ENCODE measurements around the gene NBPF3. TPM values are rescaled to one million over a fixed set of nuclear protein-coding genes. Genes with fewer than 3 reads are reported as not detected.
"Not testable (repeated sequence)": the region's sequence is repeated elsewhere in the genome, so short reads cannot be mapped to it uniquely, and the experiment has no call there.

NBPF3 gene
- total and polyA plus RNA-seq, 4 donors: 2.6 to 6.6 (median 4.7) TPM

DNA sequence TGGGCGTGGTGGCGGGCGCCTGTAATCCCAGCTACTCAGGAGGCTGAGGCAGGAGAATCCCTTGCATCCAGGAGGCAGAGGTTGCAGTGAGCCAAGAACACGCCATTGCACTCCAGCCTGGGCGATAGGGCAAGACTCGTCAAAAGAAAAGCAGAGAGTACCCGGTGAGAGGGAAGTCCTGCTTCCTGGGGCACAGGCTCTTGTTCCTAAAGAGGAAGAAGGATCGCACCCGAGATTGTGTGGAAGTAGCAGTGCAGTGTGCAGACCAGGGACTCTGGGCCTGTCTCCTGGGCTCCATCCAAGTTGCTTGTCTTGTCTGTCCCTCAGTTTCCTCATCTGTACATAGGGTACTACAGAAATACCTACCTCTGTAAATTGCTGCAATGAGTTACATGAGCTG is 29.6 kb downstream of the NBPF3 start:
- Histone ChIP-seq H3K4me3 (ENCODE audit: low read length in 2 of 2) (no peak overlapping the region), H3K27me3 (ENCODE audit: control insufficient read depth in 1 of 2, insufficient read depth in 2 of 2, low read length in 1 of 2) (no peaks in the 10 kb centered on the region), H3K27ac (ENCODE audit: low read depth in 1 of 2, low read length in 2 of 2) (no peak overlapping the region), H3K4me1 (ENCODE audit: control insufficient read depth in 1 of 2, insufficient read depth in 2 of 2, low read length in 2 of 2) (no peaks in the 10 kb centered on the region), H3K9me3 (ENCODE audit: control insufficient read depth, low read length) (no peaks in the 10 kb centered on the region), H3K36me3 (ENCODE audit: control insufficient read depth in 1 of 2, insufficient read depth in 2 of 2, low read length in 1 of 2) (peaks cover 0 to 2% of the 10 kb centered on the region in 2 donors)
- ATAC-seq (ENCODE audit: low FRiP score) (no peak), DNase-seq (no peak)
- intact Hi-C loops (cut with DNase I): no loop called here
- 94 to 95% methylated on average over 9 of the region's 9 CpGs for WGBS, 2 donors

DNA sequence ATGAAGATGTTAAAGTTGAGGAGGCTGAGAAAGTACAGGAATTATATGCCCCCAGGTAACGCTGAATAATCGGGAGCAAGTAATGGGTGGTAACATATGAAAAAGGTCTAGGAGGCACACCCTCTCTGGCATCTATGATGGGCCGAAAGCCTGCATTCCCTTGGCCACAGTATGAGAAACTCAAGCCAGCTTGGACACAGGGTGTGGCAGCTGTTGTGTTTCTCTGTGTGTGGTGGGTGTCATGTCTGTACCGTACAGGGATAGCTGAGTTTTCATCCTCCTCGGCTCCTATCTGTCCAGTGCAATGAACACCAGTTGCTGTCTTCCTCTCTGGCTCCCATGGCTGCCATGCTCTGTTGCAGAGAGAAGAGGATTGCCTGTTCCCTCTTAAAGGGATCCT is 32.9 kb downstream of the NBPF3 start:
- WGBS, 2 donors: 87 to 96% methylated on average over 5 of the region's 5 CpGs
- H3K36me3 ChIP-seq (ENCODE audit: control insufficient read depth in 1 of 2, insufficient read depth in 2 of 2, low read length in 1 of 2): peaks cover 0 to 2% of the 10 kb centered on the region in 2 donors
- H3K4me3 ChIP-seq (ENCODE audit: low read length in 2 of 2): no peak overlapping the region
- DNase-seq (no peak), ATAC-seq (ENCODE audit: low FRiP score) (no peak)
- intact Hi-C loops (cut with DNase I): no loop called here
- H3K27me3 ChIP-seq (ENCODE audit: control insufficient read depth in 1 of 2, insufficient read depth in 2 of 2, low read length in 1 of 2): no peaks in the 10 kb centered on the region
- no peaks in the 10 kb centered on the region for H3K9me3 ChIP-seq (ENCODE audit: control insufficient read depth, low read length)
- H3K4me1 ChIP-seq (ENCODE audit: control insufficient read depth in 1 of 2, insufficient read depth in 2 of 2, low read length in 2 of 2): no peaks in the 10 kb centered on the region
- H3K27ac ChIP-seq (ENCODE audit: low read depth in 1 of 2, low read length in 2 of 2): no peak overlapping the region

DNA sequence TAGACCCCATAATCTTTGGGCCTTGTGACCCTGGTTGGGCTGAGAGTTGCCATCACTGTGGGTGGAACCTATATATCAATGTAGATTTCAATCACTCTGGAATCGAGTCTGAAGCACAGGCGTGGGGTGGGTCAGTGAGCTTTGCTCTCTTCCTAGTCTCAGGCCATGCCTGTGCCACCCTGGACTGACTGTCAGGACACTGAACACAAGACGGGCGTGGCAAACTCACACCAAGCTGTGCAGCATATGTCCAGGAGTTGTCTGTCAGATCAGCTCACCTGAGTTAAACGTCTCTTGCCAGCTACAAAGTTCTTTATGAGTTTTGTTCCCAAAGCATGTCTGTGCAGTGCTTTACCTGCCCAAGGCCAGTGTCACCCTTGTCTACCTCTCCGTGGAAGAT is 38.4 kb downstream of the NBPF3 start:
- no peaks in the 10 kb centered on the region for H3K9me3 ChIP-seq (ENCODE audit: control insufficient read depth, low read length)
- H3K27me3 ChIP-seq (ENCODE audit: control insufficient read depth in 1 of 2, insufficient read depth in 2 of 2, low read length in 1 of 2): no peaks in the 10 kb centered on the region
- no peak for ATAC-seq (ENCODE audit: low FRiP score)
- no peaks in the 10 kb centered on the region for H3K36me3 ChIP-seq (ENCODE audit: control insufficient read depth in 1 of 2, insufficient read depth in 2 of 2, low read length in 1 of 2)
- H3K27ac ChIP-seq (ENCODE audit: low read depth in 1 of 2, low read length in 2 of 2): no peak overlapping the region
- H3K4me3 ChIP-seq (ENCODE audit: low read length in 2 of 2): no peak overlapping the region
- WGBS, 2 donors: 84 to 90% methylated on average over 6 of the region's 6 CpGs
- DNase-seq: no peak
- intact Hi-C loops (cut with DNase I): no loop called here
- no peaks in the 10 kb centered on the region for H3K4me1 ChIP-seq (ENCODE audit: control insufficient read depth in 1 of 2, insufficient read depth in 2 of 2, low read length in 2 of 2)

DNA sequence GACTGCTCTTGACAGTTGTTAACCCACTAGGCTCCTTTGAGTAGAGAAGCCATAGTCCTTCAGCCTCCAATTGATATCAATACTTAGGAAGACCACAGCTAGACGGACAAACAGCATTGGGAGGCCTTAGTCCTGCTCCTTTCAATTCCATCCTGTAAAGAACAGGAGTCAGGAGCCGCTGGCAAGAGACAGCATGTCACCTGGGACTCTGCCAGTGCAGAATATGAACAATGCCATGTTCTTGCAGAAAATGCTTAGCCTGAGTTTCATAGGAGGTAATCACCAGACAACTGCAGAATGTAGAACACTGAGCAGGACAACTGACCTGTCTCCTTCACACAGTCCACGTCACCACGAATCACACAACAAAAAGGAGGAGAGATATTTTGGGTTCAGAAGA is 43.9 kb downstream of the NBPF3 start:
- ATAC-seq (ENCODE audit: low FRiP score); H3K27ac ChIP-seq (ENCODE audit: low read depth in 1 of 2, low read length in 2 of 2); DNase-seq; H3K9me3 ChIP-seq (ENCODE audit: control insufficient read depth, low read length); intact Hi-C loops (cut with DNase I); H3K4me1 ChIP-seq (ENCODE audit: control insufficient read depth in 1 of 2, insufficient read depth in 2 of 2, low read length in 2 of 2); H3K36me3 ChIP-seq (ENCODE audit: control insufficient read depth in 1 of 2, insufficient read depth in 2 of 2, low read length in 1 of 2); H3K4me3 ChIP-seq (ENCODE audit: low read length in 2 of 2); H3K27me3 ChIP-seq (ENCODE audit: control insufficient read depth in 1 of 2, insufficient read depth in 2 of 2, low read length in 1 of 2): not testable (repeated sequence)
- WGBS, 2 donors: 94 to 95% methylated on average over 4 of the region's 4 CpGs

DNA sequence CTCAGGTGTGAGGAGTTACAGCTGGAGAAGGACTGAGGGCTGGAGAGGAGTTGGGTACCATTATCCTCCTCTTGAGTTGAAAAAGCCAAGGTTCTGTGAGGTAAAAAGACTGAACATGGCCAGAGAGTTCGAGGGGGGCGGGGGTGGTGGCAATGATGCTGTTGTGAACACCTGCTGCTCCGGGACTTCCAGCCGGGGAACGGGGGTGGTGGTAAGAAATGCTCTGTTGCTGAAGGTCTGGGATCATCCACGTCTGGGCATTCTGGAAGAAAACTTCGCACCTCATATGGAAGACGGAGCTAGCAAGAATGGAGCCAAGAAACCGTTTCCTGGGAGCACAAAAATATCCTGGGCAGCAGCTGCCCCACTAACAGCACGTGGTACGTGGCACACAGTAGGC is 49.2 kb downstream of the NBPF3 start:
- no peaks in the 10 kb centered on the region for H3K4me1 ChIP-seq (ENCODE audit: control insufficient read depth in 1 of 2, insufficient read depth in 2 of 2, low read length in 2 of 2)
- H3K36me3 ChIP-seq (ENCODE audit: control insufficient read depth in 1 of 2, insufficient read depth in 2 of 2, low read length in 1 of 2): no peaks in the 10 kb centered on the region
- 78 to 87% methylated on average over 11 of the region's 11 CpGs for WGBS, 2 donors
- ATAC-seq (ENCODE audit: low FRiP score): no peak
- DNase-seq: no peak
- no peaks in the 10 kb centered on the region for H3K9me3 ChIP-seq (ENCODE audit: control insufficient read depth, low read length)
- H3K27me3 ChIP-seq (ENCODE audit: control insufficient read depth in 1 of 2, insufficient read depth in 2 of 2, low read length in 1 of 2): no peaks in the 10 kb centered on the region
- H3K4me3 ChIP-seq (ENCODE audit: low read length in 2 of 2): no peak overlapping the region
- H3K27ac ChIP-seq (ENCODE audit: low read depth in 1 of 2, low read length in 2 of 2): no peak overlapping the region
- intact Hi-C loops (cut with DNase I): no loop called here

DNA sequence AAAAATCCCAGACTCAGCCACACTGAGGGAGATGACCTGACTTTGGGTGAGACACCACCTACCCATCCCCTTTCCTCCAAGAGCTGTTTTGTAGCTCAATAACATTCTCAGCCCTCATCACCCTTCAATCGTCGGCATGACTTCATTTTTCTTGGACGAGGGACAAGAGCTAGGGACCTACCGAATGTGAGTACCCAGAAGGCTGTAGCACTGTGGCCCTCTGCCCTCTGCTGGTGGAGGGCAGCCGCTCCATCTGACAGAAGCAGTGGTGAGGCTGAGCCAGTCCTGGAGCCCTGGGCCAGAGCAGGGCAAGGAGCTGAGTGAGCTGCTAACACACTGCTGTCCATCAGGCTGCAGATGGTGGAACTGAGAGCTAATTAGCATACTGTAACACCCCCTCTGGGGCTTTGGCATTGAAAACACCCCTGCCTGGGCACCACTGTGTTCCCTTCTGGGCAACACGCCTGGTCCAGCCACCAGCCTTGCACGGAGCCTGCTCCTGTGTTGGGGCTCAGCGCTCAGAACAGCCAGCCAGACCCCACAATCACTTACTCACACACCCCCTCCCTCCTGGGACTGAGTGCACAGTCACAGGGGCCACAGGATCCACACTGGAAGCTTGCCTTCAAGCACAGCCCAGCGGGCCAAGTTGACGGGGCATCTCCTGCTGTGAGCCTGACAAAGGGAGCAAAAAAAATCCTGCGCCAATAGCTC is 51.0 kb downstream of the NBPF3 start:
- Histone ChIP-seq H3K27me3 (ENCODE audit: control insufficient read depth in 1 of 2, insufficient read depth in 2 of 2, low read length in 1 of 2) (no peaks in the 10 kb centered on the region), H3K4me1 (ENCODE audit: control insufficient read depth in 1 of 2, insufficient read depth in 2 of 2, low read length in 2 of 2) (no peaks in the 10 kb centered on the region), H3K4me3 (ENCODE audit: low read length in 2 of 2) (no peak overlapping the region), H3K36me3 (ENCODE audit: control insufficient read depth in 1 of 2, insufficient read depth in 2 of 2, low read length in 1 of 2) (no peaks in the 10 kb centered on the region), H3K27ac (ENCODE audit: low read depth in 1 of 2, low read length in 2 of 2) (no peak overlapping the region), H3K9me3 (ENCODE audit: control insufficient read depth, low read length) (no peaks in the 10 kb centered on the region)
- intact Hi-C loops (cut with DNase I): no loop called here
- 46 to 48% methylated on average over 11 of the region's 11 CpGs for WGBS, 2 donors
- DNase-seq (peak in 1 of 2 donors; percentile 48), ATAC-seq (ENCODE audit: low FRiP score) (no peak)

DNA sequence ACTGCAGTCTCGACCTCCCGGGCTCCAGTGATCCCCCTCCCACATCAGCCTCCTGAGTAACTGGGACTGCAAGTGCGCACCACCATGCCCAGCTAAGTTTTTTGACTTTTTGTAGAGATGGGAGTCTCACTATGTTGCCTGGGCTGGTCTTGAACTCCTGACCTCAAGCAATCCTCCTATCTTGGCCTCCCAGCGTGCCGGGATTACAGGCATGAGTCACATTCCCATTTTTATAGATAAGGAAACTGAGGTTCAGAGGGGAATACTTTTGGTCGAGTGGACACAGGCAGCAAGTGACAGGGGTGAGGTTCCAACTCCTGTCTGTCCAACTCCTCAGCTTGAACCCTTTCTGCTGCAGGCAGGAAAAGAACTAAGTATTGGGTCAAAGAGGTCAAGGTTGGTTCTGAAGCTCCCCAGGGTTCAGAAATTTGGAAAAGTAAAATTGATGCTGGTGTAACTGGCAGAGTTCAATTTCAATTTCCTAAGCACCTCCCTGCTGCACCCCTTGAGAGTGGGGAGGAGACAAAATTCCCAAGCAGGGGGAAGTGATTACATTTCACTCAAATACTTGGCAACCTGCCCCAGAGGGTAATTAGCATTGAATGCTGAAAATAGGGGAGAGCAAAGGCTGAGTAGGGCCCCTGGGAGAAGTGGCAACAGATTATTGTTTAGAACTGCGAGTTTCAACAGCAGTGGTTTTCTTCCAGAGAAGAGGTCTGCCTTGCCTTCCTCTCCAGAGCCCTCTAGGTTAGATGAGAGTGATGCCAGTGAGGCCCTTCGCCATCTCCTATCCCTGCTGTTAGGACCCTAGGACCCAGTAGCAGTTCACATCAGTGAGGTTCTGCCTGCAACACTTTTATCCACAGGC is 51.8 kb downstream of the NBPF3 start:
- H3K4me3 ChIP-seq (ENCODE audit: low read length in 2 of 2): no peak overlapping the region
- no peak overlapping the region for H3K27ac ChIP-seq (ENCODE audit: low read depth in 1 of 2, low read length in 2 of 2)
- DNase-seq (no peak), ATAC-seq (ENCODE audit: low FRiP score) (no peak)
- no peaks in the 10 kb centered on the region for H3K9me3 ChIP-seq (ENCODE audit: control insufficient read depth, low read length)
- H3K27me3 ChIP-seq (ENCODE audit: control insufficient read depth in 1 of 2, insufficient read depth in 2 of 2, low read length in 1 of 2): no peaks in the 10 kb centered on the region
- intact Hi-C loops (cut with DNase I): no loop called here
- WGBS, 2 donors: 54 to 55% methylated on average over 8 of the region's 8 CpGs
- H3K36me3 ChIP-seq (ENCODE audit: control insufficient read depth in 1 of 2, insufficient read depth in 2 of 2, low read length in 1 of 2): no peaks in the 10 kb centered on the region
- H3K4me1 ChIP-seq (ENCODE audit: control insufficient read depth in 1 of 2, insufficient read depth in 2 of 2, low read length in 2 of 2): no peaks in the 10 kb centered on the region

DNA sequence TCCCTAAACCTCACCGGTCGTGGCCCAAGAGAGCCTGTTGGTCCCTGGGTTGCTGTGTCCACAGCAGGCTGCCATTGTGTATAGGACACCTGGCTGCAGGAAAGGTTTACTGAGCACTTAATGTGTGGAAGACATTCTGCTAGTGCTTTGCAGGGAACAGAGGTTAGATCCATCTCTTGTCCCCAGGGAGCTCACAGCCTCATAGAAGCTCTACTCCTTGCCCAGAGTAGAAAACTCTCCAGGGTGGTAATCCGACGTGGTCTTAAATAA is 52.4 kb downstream of the NBPF3 start:
- no peaks in the 10 kb centered on the region for H3K27me3 ChIP-seq (ENCODE audit: control insufficient read depth in 1 of 2, insufficient read depth in 2 of 2, low read length in 1 of 2)
- DNase-seq (no peak), ATAC-seq (ENCODE audit: low FRiP score) (no peak)
- H3K4me1 ChIP-seq (ENCODE audit: control insufficient read depth in 1 of 2, insufficient read depth in 2 of 2, low read length in 2 of 2): no peaks in the 10 kb centered on the region
- H3K4me3 ChIP-seq (ENCODE audit: low read length in 2 of 2): no peak overlapping the region
- no peaks in the 10 kb centered on the region for H3K9me3 ChIP-seq (ENCODE audit: control insufficient read depth, low read length)
- H3K36me3 ChIP-seq (ENCODE audit: control insufficient read depth in 1 of 2, insufficient read depth in 2 of 2, low read length in 1 of 2): no peaks in the 10 kb centered on the region
- intact Hi-C loops (cut with DNase I): no loop called here
- WGBS, 2 donors: 41 to 43% methylated on average over 4 of the region's 4 CpGs
- no peak overlapping the region for H3K27ac ChIP-seq (ENCODE audit: low read depth in 1 of 2, low read length in 2 of 2)

DNA sequence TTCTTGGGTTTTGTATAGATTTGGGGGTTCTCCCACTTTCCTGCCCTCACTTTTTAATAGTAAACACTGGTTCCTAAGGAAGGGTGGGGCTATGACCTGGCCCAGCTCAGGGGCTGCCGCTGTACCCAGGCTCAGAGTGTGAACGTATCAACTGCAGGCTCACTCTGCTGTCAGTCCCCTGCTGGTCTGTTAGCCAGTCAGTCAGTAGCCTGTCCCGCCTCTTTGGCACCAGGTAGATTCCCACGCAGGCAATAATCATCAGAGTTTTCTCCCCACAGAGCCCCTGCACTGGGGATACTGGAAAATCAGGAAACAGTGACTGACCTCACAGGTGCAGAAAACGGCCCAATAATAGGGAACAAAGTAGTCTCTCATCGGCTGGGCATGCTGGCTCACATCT is 54.3 kb downstream of the NBPF3 start:
- no peak for ATAC-seq (ENCODE audit: low FRiP score)
- intact Hi-C loops (cut with DNase I): no loop called here
- 61 to 67% methylated on average over 6 of the region's 6 CpGs for WGBS, 2 donors

More for the DNA sequence above, 54.3 kb downstream of the NBPF3 start:
- no peaks in the 10 kb centered on the region for H3K27me3 ChIP-seq (ENCODE audit: control insufficient read depth in 1 of 2, insufficient read depth in 2 of 2, low read length in 1 of 2)
- H3K27ac ChIP-seq (ENCODE audit: low read depth in 1 of 2, low read length in 2 of 2): no peak overlapping the region
- no peaks in the 10 kb centered on the region for H3K4me1 ChIP-seq (ENCODE audit: control insufficient read depth in 1 of 2, insufficient read depth in 2 of 2, low read length in 2 of 2)
- no peaks in the 10 kb centered on the region for H3K9me3 ChIP-seq (ENCODE audit: control insufficient read depth, low read length)
- no peaks in the 10 kb centered on the region for H3K36me3 ChIP-seq (ENCODE audit: control insufficient read depth in 1 of 2, insufficient read depth in 2 of 2, low read length in 1 of 2)
- DNase-seq: no peak
- H3K4me3 ChIP-seq (ENCODE audit: low read length in 2 of 2): no peak overlapping the region

Measured in aorta (tissue), 5 donors.